Body of pancreas (tissue), 4 donors: ENCODE measurements around the gene CACNA2D3. TPM values are rescaled to one million over a fixed set of nuclear protein-coding genes. Genes with fewer than 3 reads are reported as not detected.
"Not testable (repeated sequence)": the region's sequence is repeated elsewhere in the genome, so short reads cannot be mapped to it uniquely, and the experiment has no call there.

Experiments used
- ATAC-seq: fragments of 150-250 bp; one replicate; pipeline ENCODE4 v1.9.1; 2016
- DNase-seq, 4 donors: peaks; one replicate each; pipeline ENCODE4 v3.0.0-alpha.2; 2019
- H3K27ac ChIP-seq, 4 donors: fragments of 200-600 bp; sonication (generic); 1 replicate in 3 of 4; 2 replicates in 1 of 4; pipeline versions ENCODE4 v1.5.1 to v1.6.1; 2016 to 2019; ENCODE audit warnings: mild to moderate bottlenecking in 1 of 4, mixed read lengths in 1 of 4, moderate library complexity in 1 of 4
- H3K27me3 ChIP-seq, 2 donors: fragments of 200-600 bp; sonication (generic); one replicate each; pipeline ENCODE4 v1.6.0; 2016; ENCODE audit warnings: mild to moderate bottlenecking in 1 of 2
- H3K36me3 ChIP-seq, 2 donors: fragments of 200-600 bp; sonication (generic); replicated peaks in 1 of 2; 2 replicates each; pipeline ENCODE4 v1.5.1; 2016; ENCODE audit warnings: low read depth in 2 of 2; ENCODE audit not compliant: insufficient read depth in 1 of 2
- H3K4me1 ChIP-seq: fragments of 200-600 bp; sonication (generic); one replicate; pipeline ENCODE4 v1.6.0; 2016
- H3K4me3 ChIP-seq, 2 donors: fragments of 200-600 bp; sonication (generic); 1 replicate in 1 of 2; 2 replicates in 1 of 2; pipeline ENCODE4 v1.5.1; 2016 to 2019
- H3K9me3 ChIP-seq, 3 donors: fragments of 200-600 bp; sonication (generic); 1 replicate in 2 of 3; 2 replicates in 1 of 3; pipeline ENCODE4 v1.5.1; 2016
- POLR2A ChIP-seq, 3 donors: fragments of 450-650 bp; IDR thresholded peaks; one replicate each; pipeline ENCODE4 v1.6.1; 2016; ENCODE audit warnings: antibody characterized with exemption in 3 of 3, mild to moderate bottlenecking in 2 of 3
- WGBS, 2 donors: methylation state at CpG; one replicate each; pipeline ENCODE4 v1.1.5; 2017; 5-methylcytosine and 5-hydroxymethylcytosine counted together
- intact Hi-C: fragments of 100-400 bp; cut with DNase I; formaldehyde crosslinking; loops from one replicate; pipeline ENCODE4 v1.15.1; 2023
- total RNA-seq, 2 donors: library from RNA; depleted of rRNA; stranded (reverse); fragments of >200 nt; gene quantifications; one replicate each; pipeline ENCODE4 v1.1.0, GENCODE V29; 2016
- TF ChIP-seq, protein P1 (sequence below), 7 experiments: fragments of 450-650 bp in 4 of 7; fragments of 200-600 bp in 3 of 7; sonication (generic) in 3 of 7; IDR thresholded peaks; one replicate each; pipeline ENCODE4 v1.5.1; 2016 to 2019; ENCODE audit warnings: antibody characterized with exemption in 7 of 7

CACNA2D3 gene
- total RNA-seq, 2 donors from 2014 or later, result not detected

DNA sequence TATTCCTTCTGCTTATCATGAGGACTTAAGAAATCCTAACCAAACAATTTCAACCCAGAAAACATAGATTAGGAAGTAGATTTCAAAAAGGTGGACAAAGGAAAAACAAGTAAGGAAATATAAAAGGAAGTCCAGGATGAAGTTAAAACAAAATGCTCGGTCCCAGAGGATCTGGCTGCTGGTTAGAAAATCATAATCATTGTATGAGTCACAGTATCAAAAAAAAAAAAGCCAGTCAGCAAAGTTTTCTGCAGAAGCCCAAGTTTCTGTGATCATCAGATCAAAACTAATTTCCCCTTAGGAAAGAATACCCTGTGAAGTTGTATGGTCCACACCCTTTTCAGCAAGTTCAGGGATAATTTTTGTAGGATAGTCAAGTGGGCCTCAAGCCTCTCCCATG, 848.5 kb downstream of the CACNA2D3 start:
- Histone ChIP-seq H3K27ac (no peak overlapping the region), H3K27me3 (no peaks in the 10 kb centered on the region), H3K4me3 (no peak overlapping the region), H3K36me3 (no peaks in the 10 kb centered on the region), H3K9me3 (no peaks in the 10 kb centered on the region), H3K4me1 (peaks cover 8% of the 10 kb centered on the region)
- ATAC-seq (no peak), DNase-seq (no peak)
- intact Hi-C loops, result no loop called here
- WGBS, 2 donors, result 53 to 67% methylated on average over 1 of the region's 1 CpG
- no peak for TF ChIP-seq POLR2A (IDR thresholded peaks at IDR 0.05)
- TF ChIP-seq, protein P1, sequence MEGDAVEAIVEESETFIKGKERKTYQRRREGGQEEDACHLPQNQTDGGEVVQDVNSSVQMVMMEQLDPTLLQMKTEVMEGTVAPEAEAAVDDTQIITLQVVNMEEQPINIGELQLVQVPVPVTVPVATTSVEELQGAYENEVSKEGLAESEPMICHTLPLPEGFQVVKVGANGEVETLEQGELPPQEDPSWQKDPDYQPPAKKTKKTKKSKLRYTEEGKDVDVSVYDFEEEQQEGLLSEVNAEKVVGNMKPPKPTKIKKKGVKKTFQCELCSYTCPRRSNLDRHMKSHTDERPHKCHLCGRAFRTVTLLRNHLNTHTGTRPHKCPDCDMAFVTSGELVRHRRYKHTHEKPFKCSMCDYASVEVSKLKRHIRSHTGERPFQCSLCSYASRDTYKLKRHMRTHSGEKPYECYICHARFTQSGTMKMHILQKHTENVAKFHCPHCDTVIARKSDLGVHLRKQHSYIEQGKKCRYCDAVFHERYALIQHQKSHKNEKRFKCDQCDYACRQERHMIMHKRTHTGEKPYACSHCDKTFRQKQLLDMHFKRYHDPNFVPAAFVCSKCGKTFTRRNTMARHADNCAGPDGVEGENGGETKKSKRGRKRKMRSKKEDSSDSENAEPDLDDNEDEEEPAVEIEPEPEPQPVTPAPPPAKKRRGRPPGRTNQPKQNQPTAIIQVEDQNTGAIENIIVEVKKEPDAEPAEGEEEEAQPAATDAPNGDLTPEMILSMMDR (IDR thresholded peaks at IDR 0.05), result no peak

DNA sequence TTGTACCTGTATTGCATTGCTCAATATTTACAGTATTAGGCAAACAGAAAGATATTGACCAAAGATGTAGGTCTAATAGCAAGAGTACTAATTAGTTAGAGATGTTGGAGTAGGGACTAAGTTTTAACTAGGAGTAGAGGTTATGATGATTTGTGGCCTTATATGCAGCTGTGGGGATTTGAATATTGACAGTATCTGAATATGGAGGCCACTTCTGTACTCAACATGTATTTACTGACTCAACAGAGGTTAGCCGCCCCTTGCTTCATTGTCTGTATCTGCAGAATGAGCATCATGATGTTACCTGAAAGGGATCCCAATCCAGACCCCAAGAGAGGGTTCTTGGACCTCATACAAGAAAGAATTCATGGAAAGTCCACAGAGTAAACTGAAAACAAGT, 855.1 kb downstream of the CACNA2D3 start:
- intact Hi-C loops, result no loop called here
- no peaks in the 10 kb centered on the region for H3K4me1 ChIP-seq
- H3K27ac ChIP-seq, result no peak overlapping the region
- no peak for DNase-seq
- no peaks in the 10 kb centered on the region for H3K36me3 ChIP-seq
- H3K27me3 ChIP-seq, result no peaks in the 10 kb centered on the region
- H3K4me3 ChIP-seq, result no peak overlapping the region
- no peaks in the 10 kb centered on the region for H3K9me3 ChIP-seq
- WGBS, 2 donors, result 78 to 83% methylated on average over 1 of the region's 1 CpG
- no peak for ATAC-seq
- TF ChIP-seq POLR2A (IDR thresholded peaks at IDR 0.05), result no peak
- TF ChIP-seq, protein P1 (IDR thresholded peaks at IDR 0.05), result no peak

DNA sequence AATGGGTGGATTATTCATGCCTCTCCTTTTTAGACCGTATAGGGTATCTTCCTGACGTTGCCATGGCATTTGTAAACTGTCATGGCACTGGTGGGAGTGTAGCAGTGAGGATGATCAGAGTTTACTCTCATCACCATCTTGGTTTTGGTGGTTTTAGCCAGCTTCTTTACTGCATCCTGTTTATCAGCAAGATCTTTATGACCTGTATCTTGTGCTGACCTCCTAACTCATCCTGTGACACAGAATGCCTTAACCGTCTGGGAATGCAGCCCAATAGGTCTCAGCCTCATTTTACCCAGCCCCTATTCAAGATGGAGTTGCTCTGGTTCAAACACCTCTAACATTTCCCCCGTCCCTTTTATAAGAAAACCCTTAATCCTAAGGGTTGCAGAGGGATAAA, 855.6 kb downstream of the CACNA2D3 start:
- WGBS, 2 donors, result 53 to 59% methylated on average over 4 of the region's 4 CpGs
- H3K4me3 ChIP-seq, ATAC-seq, H3K27me3 ChIP-seq, H3K27ac ChIP-seq, DNase-seq, intact Hi-C loops, H3K36me3 ChIP-seq, H3K9me3 ChIP-seq, H3K4me1 ChIP-seq: not testable (repeated sequence)

DNA sequence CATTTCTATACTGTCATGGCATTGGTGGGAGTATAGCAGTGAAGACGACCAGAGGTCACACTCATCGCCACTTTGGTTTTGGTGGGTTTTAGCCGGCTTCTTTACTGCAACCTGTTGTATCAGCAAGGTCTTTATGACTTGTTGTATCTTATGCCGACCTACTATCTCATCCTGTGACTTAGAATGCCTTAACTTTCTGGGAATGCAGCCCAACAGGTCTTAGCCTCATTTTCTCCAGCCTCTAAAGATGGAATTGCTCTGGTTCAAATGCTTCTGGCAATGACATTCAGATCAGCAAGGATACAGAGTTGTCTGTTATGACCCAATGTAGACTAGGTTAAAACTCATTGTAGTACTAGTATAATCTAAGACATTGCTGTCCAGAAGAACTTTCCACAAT, 860.5 kb downstream of the CACNA2D3 start:
- intact Hi-C loops, result no loop called here

DNA sequence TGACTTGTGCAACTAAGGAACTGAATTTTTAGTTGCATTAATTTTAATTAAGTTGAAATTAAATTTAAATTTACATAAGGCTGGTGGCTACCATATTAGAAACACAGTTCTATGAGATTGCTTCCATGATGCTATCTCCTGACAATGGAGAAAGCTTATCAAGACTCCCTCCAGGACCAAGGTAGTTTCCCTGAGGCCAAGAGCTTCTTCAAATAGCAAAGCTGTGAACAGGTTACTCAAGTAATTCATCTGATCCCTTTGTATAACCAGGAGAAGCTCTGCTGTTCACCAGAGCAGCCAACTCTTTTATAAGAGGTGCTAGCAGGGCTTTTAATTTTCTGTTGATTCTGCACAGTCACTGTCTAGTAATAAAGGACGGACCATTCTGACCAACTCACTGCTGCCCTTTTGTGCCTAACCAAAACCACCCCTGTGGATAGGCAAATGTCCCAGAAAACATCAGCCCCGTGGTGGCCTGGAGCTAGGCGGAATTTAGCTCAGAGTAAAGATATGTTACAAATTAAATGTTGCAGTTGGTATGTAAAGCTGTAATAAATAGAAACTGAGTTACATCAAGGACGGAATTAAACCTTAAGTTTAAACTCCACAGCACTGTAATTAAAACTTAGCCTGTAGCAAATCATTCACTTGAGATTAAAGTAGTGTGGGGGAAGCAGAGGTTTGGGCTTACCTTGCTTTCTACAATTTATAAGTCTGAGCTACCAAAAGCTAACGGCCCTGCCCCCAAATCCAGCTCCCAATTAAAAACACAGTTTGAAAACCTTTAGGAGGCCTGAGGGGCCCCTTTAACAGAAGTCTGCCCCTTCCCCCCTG, 861.1 kb downstream of the CACNA2D3 start:
- H3K4me1 ChIP-seq, result no peaks in the 10 kb centered on the region
- no peaks in the 10 kb centered on the region for H3K27me3 ChIP-seq
- H3K9me3 ChIP-seq, result no peaks in the 10 kb centered on the region
- H3K27ac ChIP-seq, result no peak overlapping the region
- H3K36me3 ChIP-seq, result no peaks in the 10 kb centered on the region
- no peak for TF ChIP-seq POLR2A (IDR thresholded peaks at IDR 0.05)
- TF ChIP-seq, protein P1 (IDR thresholded peaks at IDR 0.05), result no peak
- DNase-seq (no peak), ATAC-seq (no peak)
- no peak overlapping the region for H3K4me3 ChIP-seq
- 75 to 83% methylated on average over 5 of the region's 5 CpGs for WGBS, 2 donors
- intact Hi-C loops, result no loop called here

More for the DNA sequence above, 860.5 kb downstream of the CACNA2D3 start:
- Histone ChIP-seq H3K9me3 (no peaks in the 10 kb centered on the region), H3K4me3 (no peak overlapping the region), H3K36me3 (no peaks in the 10 kb centered on the region), H3K4me1 (no peaks in the 10 kb centered on the region), H3K27me3 (no peaks in the 10 kb centered on the region), H3K27ac (no peak overlapping the region)
- DNase-seq (no peak), ATAC-seq (no peak)
- TF ChIP-seq, protein P1 (IDR thresholded peaks at IDR 0.05), result no peak
- TF ChIP-seq POLR2A (IDR thresholded peaks at IDR 0.05), result no peak
- WGBS, 2 donors, result 71 to 87% methylated on average over 4 of the region's 4 CpGs
